CD14-positive monocyte (primary cell): ENCODE data around the gene DYRK1A. TPM values are rescaled to one million over a fixed set of nuclear protein-coding genes. Genes with fewer than 3 reads are reported as not detected.
A peak's percentile ranks its signal among the peaks of the same experiment; 100 is the strongest.

Experiments used
- DNase-seq, 3 donors: peaks; one replicate each; pipeline ENCODE4 v3.0.0-alpha.2; 2011 to 2022
- H2AFZ ChIP-seq: 2 replicates; pipeline ENCODE4 v1.6.0; 2012; ENCODE audit warnings: mild to moderate bottlenecking, low read depth, low read length, inconsistent platforms; ENCODE audit not compliant: insufficient read depth, poor library complexity, severe bottlenecking
- H3K27ac ChIP-seq, 2 donors: 1 replicate in 1 of 2; 2 replicates in 1 of 2; pipeline ENCODE4 v1.5.1; 2012 to 2013; ENCODE audit warnings: low read length in 2 of 2, control low read depth in 1 of 2, inconsistent platforms in 1 of 2, low read depth in 1 of 2, mild to moderate bottlenecking in 1 of 2
- H3K27me3 ChIP-seq, 2 donors: one replicate each; pipeline versions ENCODE4 v1.6.0 to v1.6.1; 2011 to 2013; ENCODE audit warnings: low read length in 2 of 2; ENCODE audit not compliant: control insufficient read depth in 2 of 2, insufficient read depth in 2 of 2
- H3K36me3 ChIP-seq, 2 donors: replicated peaks in 1 of 2; 1 replicate in 1 of 2; 2 replicates in 1 of 2; pipeline versions ENCODE4 v1.5.1 to v1.6.1; 2012 to 2013; ENCODE audit warnings: low read length in 2 of 2, control low read depth in 1 of 2, inconsistent platforms in 1 of 2, mild to moderate bottlenecking in 1 of 2; ENCODE audit not compliant: insufficient read depth in 2 of 2, control insufficient read depth in 1 of 2
- H3K4me1 ChIP-seq, 2 donors: 1 replicate in 1 of 2; 2 replicates in 1 of 2; pipeline versions ENCODE4 v1.5.1 to v1.6.1; 2012 to 2013; ENCODE audit warnings: low read length in 2 of 2, control low read depth in 1 of 2, inconsistent platforms in 1 of 2, mild to moderate bottlenecking in 1 of 2, moderate library complexity in 1 of 2; ENCODE audit not compliant: insufficient read depth in 2 of 2, control insufficient read depth in 1 of 2
- H3K4me2 ChIP-seq: replicated peaks from 2 replicates; pipeline ENCODE3; 2012; ENCODE audit warnings: low read length, moderate library complexity, mild to moderate bottlenecking; ENCODE audit not compliant: poor library complexity, severe bottlenecking; ENCODE audit errors: extremely low read depth
- H3K4me3 ChIP-seq, 3 experiments: fragments of 200-600 bp in 1 of 3; sonication (generic) in 1 of 3; replicated peaks in 1 of 3; 1 replicate in 2 of 3; 2 replicates in 1 of 3; pipeline ENCODE4 v1.5.1; 2011 to 2013; ENCODE audit warnings: low read length in 3 of 3, mild to moderate bottlenecking in 3 of 3, control low read depth in 2 of 3, low read depth in 2 of 3, inconsistent platforms in 1 of 3, moderate library complexity in 1 of 3
- H3K79me2 ChIP-seq: 2 replicates; pipeline ENCODE4 v1.6.0; 2012; ENCODE audit warnings: mild to moderate bottlenecking, control low read depth, inconsistent platforms, low read length, moderate library complexity; ENCODE audit not compliant: insufficient read depth
- H3K9ac ChIP-seq: 2 replicates; pipeline ENCODE4 v1.6.0; 2017; ENCODE audit warnings: low read length, mild to moderate bottlenecking; ENCODE audit not compliant: insufficient read depth, poor library complexity, severe bottlenecking
- H3K9me3 ChIP-seq, 2 donors: replicated peaks in 1 of 2; 1 replicate in 1 of 2; 2 replicates in 1 of 2; pipeline versions ENCODE4 v1.5.1 to v1.6.1; 2012 to 2013; ENCODE audit warnings: low read length in 2 of 2, control low read depth in 1 of 2; ENCODE audit not compliant: control insufficient read depth in 1 of 2, insufficient read depth in 1 of 2
- H4K20me1 ChIP-seq: 2 replicates; pipeline ENCODE4 v1.6.0; 2012; ENCODE audit warnings: mild to moderate bottlenecking, low read length, control low read depth, moderate library complexity; ENCODE audit not compliant: insufficient read depth
- H3K27ac Mint-ChIP-seq, 7 donors: one replicate each; pipeline ENCODE4 v1.8.0; 2020; ENCODE audit warnings: mild to moderate bottlenecking in 7 of 7, mixed read lengths in 7 of 7, moderate library complexity in 6 of 7, inconsistent platforms in 2 of 7
- H3K27me3 Mint-ChIP-seq, 3 donors: one replicate each; pipeline ENCODE4 v1.8.0; 2021 to 2022; ENCODE audit warnings: low read depth in 3 of 3, mild to moderate bottlenecking in 3 of 3, mixed read lengths in 3 of 3, moderate library complexity in 3 of 3, inconsistent platforms in 1 of 3
- H3K36me3 Mint-ChIP-seq, 2 donors: one replicate each; pipeline ENCODE4 v1.8.0; 2020; ENCODE audit warnings: mixed read lengths in 2 of 2, inconsistent platforms in 1 of 2, mild to moderate bottlenecking in 1 of 2
- H3K4me1 Mint-ChIP-seq: one replicate; pipeline ENCODE4 v1.8.0; 2020; ENCODE audit warnings: mild to moderate bottlenecking, mixed read lengths
- H3K4me3 Mint-ChIP-seq, 2 donors: one replicate each; pipeline ENCODE4 v1.8.0; 2020; ENCODE audit warnings: mild to moderate bottlenecking in 2 of 2, mixed read lengths in 2 of 2, moderate library complexity in 1 of 2
- H3K9me3 Mint-ChIP-seq, 7 donors: one replicate each; pipeline ENCODE4 v1.8.0; 2020 to 2022; ENCODE audit warnings: mixed read lengths in 7 of 7, mild to moderate bottlenecking in 6 of 7, moderate library complexity in 6 of 7, inconsistent platforms in 2 of 7
- WGBS: methylation state at CpG from one replicate; pipeline ENCODE4 v1.1.5; 2013; ENCODE audit warnings: missing lambda C conversion rate; ENCODE audit not compliant: insufficient coverage; 5-methylcytosine and 5-hydroxymethylcytosine counted together
- intact Hi-C, 2 donors: fragments of 100-400 bp; cut with micrococcal nuclease; formaldehyde crosslinking; loops; one replicate each; pipeline versions ENCODE4 v1.15.0 to v1.15.1; 2023
- polyA plus RNA-seq, 3 donors: library from polyadenylated mRNA; depleted of rRNA in 1 of 3; unstranded in 2 of 3; stranded (reverse) in 1 of 3; fragments of 300-500 nt in 2 of 3; fragments of >200 nt in 1 of 3; fragmentation: Illumina TruSeq in 2 of 3; gene quantifications; 1 replicate in 2 of 3; 2 replicates in 1 of 3; pipeline ENCODE4 v1.2.3, GENCODE V29; 2012 to 2021
- TF ChIP-seq, protein P1 (sequence below): fragments of 200-600 bp; IDR thresholded peaks from one replicate; pipeline ENCODE4 v1.8.0; 2022; ENCODE audit warnings: antibody characterized with exemption, mild to moderate bottlenecking

The DYRK1A gene
- polyA plus RNA-seq, 3 donors, result 1.8 to 53.5 (median 2.4) TPM

DNA sequence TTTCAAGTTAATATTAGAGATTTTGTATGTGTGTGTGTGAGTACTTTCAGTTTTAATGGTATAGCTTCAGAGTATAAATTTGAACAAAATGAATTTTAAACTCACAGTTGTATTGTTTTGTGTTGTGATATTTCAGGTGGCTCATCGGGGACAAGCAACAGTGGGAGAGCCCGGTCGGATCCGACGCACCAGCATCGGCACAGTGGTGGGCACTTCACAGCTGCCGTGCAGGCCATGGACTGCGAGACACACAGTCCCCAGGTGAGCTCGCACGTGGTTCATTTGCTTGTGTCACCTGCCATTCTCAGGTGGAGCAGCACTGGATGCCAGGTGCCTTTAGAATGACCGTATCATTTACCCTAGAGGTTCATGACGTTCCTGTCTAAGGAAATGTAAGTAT is 139.4 kb downstream of the DYRK1A start:
- H2AFZ ChIP-seq, result no peak overlapping the region
- H3K4me3 ChIP-seq, result no peak overlapping the region
- H3K9ac ChIP-seq, result no peak overlapping the region
- no peak overlapping the region for H3K27ac ChIP-seq
- 100% methylated on average over 10 of the region's 12 CpGs for WGBS
- H4K20me1 ChIP-seq, result peaks cover 62% of the 10 kb centered on the region
- H3K4me3 Mint-ChIP-seq, result no peak overlapping the region
- no peak overlapping the region for H3K4me2 ChIP-seq
- H3K9me3 ChIP-seq, result no peaks in the 10 kb centered on the region
- no peaks in the 10 kb centered on the region for H3K9me3 Mint-ChIP-seq
- DNase-seq, result no peak
- no peaks in the 10 kb centered on the region for H3K27me3 Mint-ChIP-seq
- H3K79me2 ChIP-seq, result peaks cover 19% of the 10 kb centered on the region
- TF ChIP-seq, protein P1, sequence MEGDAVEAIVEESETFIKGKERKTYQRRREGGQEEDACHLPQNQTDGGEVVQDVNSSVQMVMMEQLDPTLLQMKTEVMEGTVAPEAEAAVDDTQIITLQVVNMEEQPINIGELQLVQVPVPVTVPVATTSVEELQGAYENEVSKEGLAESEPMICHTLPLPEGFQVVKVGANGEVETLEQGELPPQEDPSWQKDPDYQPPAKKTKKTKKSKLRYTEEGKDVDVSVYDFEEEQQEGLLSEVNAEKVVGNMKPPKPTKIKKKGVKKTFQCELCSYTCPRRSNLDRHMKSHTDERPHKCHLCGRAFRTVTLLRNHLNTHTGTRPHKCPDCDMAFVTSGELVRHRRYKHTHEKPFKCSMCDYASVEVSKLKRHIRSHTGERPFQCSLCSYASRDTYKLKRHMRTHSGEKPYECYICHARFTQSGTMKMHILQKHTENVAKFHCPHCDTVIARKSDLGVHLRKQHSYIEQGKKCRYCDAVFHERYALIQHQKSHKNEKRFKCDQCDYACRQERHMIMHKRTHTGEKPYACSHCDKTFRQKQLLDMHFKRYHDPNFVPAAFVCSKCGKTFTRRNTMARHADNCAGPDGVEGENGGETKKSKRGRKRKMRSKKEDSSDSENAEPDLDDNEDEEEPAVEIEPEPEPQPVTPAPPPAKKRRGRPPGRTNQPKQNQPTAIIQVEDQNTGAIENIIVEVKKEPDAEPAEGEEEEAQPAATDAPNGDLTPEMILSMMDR, result no peak
- peaks cover 20 to 37% of the 10 kb centered on the region in 2 donors for H3K36me3 Mint-ChIP-seq
- peaks cover 91 to 98% of the 10 kb centered on the region in 2 donors for H3K36me3 ChIP-seq
- no peaks in the 10 kb centered on the region for H3K4me1 ChIP-seq
- H3K4me1 Mint-ChIP-seq, result no peaks in the 10 kb centered on the region
- intact Hi-C loops, result no loop called here
- no peak overlapping the region for H3K27ac Mint-ChIP-seq
- no peaks in the 10 kb centered on the region for H3K27me3 ChIP-seq

DNA sequence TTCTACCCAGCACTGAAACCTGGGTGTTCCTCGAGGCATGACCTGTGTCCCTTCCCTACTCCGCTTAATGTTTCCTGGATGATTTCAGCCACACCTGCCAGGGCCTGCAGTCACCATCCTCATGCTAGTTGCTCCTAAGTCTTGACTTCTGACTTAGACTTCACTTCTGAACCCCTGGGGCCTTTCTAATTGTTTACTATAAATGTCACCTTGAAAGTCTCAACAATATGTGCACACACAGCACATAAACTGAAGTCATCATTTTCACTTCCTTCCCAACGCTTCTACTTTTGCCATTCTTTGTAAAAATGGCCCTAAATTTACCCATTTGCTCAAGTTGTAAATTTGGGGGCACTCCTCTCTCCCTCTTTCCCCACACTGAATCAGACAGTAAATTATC is 141.1 kb downstream of the DYRK1A start:
- H3K79me2 ChIP-seq, result peaks cover 16% of the 10 kb centered on the region
- no peak overlapping the region for H3K4me3 ChIP-seq
- H2AFZ ChIP-seq, result no peak overlapping the region
- Mint-ChIP-seq H3K4me3 (no peak overlapping the region), H3K27ac (no peak overlapping the region), H3K27me3 (no peaks in the 10 kb centered on the region), H3K9me3 (no peaks in the 10 kb centered on the region), H3K36me3 (peaks cover 6 to 45% of the 10 kb centered on the region in 2 donors), H3K4me1 (no peaks in the 10 kb centered on the region)
- peaks cover 95 to 100% of the 10 kb centered on the region in 2 donors for H3K36me3 ChIP-seq
- H3K27me3 ChIP-seq, result no peaks in the 10 kb centered on the region
- H3K27ac ChIP-seq, result peak overlapping the region in 1 of 2 donors; percentile 3
- H3K9me3 ChIP-seq, result no peaks in the 10 kb centered on the region
- DNase-seq, result no peak
- no peak overlapping the region for H3K4me2 ChIP-seq
- intact Hi-C loops, result no loop called here
- TF ChIP-seq, protein P1, result no peak
- H3K9ac ChIP-seq, result no peak overlapping the region
- H4K20me1 ChIP-seq, result peaks cover 76% of the 10 kb centered on the region
- H3K4me1 ChIP-seq, result no peaks in the 10 kb centered on the region
- WGBS, result 72% methylated on average over 3 of the region's 3 CpGs
